ENCODE results near the gene ACTN4. TPM values are rescaled to one million over a fixed set of nuclear protein-coding genes. Genes with fewer than 3 reads are reported as not detected.

The ACTN4 gene
- total RNA-seq, 1 experiment from 2014 or later, result 506 TPM

- TF ChIP-seq, protein P1, sequence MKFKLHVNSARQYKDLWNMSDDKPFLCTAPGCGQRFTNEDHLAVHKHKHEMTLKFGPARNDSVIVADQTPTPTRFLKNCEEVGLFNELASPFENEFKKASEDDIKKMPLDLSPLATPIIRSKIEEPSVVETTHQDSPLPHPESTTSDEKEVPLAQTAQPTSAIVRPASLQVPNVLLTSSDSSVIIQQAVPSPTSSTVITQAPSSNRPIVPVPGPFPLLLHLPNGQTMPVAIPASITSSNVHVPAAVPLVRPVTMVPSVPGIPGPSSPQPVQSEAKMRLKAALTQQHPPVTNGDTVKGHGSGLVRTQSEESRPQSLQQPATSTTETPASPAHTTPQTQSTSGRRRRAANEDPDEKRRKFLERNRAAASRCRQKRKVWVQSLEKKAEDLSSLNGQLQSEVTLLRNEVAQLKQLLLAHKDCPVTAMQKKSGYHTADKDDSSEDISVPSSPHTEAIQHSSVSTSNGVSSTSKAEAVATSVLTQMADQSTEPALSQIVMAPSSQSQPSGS (CRISPR knock-in tag; IDR thresholded peaks at IDR 0.05; ENCODE audit: borderline replicate concordance, low read depth), result no peak
- TF ChIP-seq, protein P2, sequence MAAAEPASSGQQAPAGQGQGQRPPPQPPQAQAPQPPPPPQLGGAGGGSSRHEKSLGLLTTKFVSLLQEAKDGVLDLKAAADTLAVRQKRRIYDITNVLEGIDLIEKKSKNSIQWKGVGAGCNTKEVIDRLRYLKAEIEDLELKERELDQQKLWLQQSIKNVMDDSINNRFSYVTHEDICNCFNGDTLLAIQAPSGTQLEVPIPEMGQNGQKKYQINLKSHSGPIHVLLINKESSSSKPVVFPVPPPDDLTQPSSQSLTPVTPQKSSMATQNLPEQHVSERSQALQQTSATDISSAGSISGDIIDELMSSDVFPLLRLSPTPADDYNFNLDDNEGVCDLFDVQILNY (CRISPR knock-in tag; IDR thresholded peaks at IDR 0.05), result no peak
- no peak for TF ChIP-seq MYBL2 (CRISPR knock-in tag; IDR thresholded peaks at IDR 0.05)
- TF ChIP-seq ZMAT4 (CRISPR knock-in tag; IDR thresholded peaks at IDR 0.05), result no peak
- TF ChIP-seq, protein P3, sequence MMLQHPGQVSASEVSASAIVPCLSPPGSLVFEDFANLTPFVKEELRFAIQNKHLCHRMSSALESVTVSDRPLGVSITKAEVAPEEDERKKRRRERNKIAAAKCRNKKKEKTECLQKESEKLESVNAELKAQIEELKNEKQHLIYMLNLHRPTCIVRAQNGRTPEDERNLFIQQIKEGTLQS (CRISPR knock-in tag; conservative IDR thresholded peaks at IDR 0.05), result no peak
- no peak for TF ChIP-seq FOXK1 (CRISPR knock-in tag; IDR thresholded peaks at IDR 0.05)
- no peak for TF ChIP-seq E2F4 (CRISPR knock-in tag; IDR thresholded peaks at IDR 0.05; ENCODE audit: borderline replicate concordance, low read depth)
- no peak for TF ChIP-seq TCF7 (CRISPR knock-in tag; IDR thresholded peaks at IDR 0.05; ENCODE audit: low read depth)
- no peak for TF ChIP-seq RELA (CRISPR knock-in tag; IDR thresholded peaks at IDR 0.05; ENCODE audit: borderline replicate concordance)
- no peak for TF ChIP-seq NFE2L1 (CRISPR knock-in tag; IDR thresholded peaks at IDR 0.05)
- no peak for TF ChIP-seq GABPB1 (CRISPR knock-in tag; IDR thresholded peaks at IDR 0.05)
- TF ChIP-seq MLX (CRISPR knock-in tag; IDR thresholded peaks at IDR 0.05), result no peak
These were observed 83.0 kb downstream of the ACTN4 start (continued) for GRCh38 chr19:38730470-38730730.

- no peaks in the 10 kb centered on the region for H3K9me3 Mint-ChIP-seq
- ChIA-PET POLR2A (interaction anchor here (0.6 kb wide), 1 partner anchor 29 kb away, joined by 3 read pairs; no protein-coding TSS in a partner anchor), CTCF (no interaction called here)
- no peak for DNase-seq (ENCODE audit: low spot score)
- no peaks in the 10 kb centered on the region for H3K27me3 Mint-ChIP-seq (ENCODE audit: low read depth)
- H3K27ac Mint-ChIP-seq, result 0 out of 2 replicates have a peak overlapping the region, but pooled peaks have one; percentile 5
- no peak for ATAC-seq
- H3K36me3 Mint-ChIP-seq, result peaks cover 23% of the 10 kb centered on the region
- H3K4me3 Mint-ChIP-seq, result no peak overlapping the region
- H3K4me1 Mint-ChIP-seq, result peaks cover 7% of the 10 kb centered on the region
- TF ChIP-seq NR3C1 (CRISPR knock-in tag; conservative IDR thresholded peaks at IDR 0.05; ENCODE audit: low read depth), result no peak
- no peak for TF ChIP-seq OVOL2 (CRISPR knock-in tag; IDR thresholded peaks at IDR 0.05; ENCODE audit: borderline replicate concordance)
- no peak for TF ChIP-seq ZNF219 (CRISPR knock-in tag; IDR thresholded peaks at IDR 0.05; ENCODE audit: borderline replicate concordance)
- TF ChIP-seq EMX1 (CRISPR knock-in tag; IDR thresholded peaks at IDR 0.05), result no peak
- TF ChIP-seq TCF7 (CRISPR knock-in tag; IDR thresholded peaks at IDR 0.05; ENCODE audit: low read depth), result no peak
- TF ChIP-seq, protein P1 (CRISPR knock-in tag; IDR thresholded peaks at IDR 0.05; ENCODE audit: borderline replicate concordance, low read depth), result no peak
- no peak for TF ChIP-seq CREB1 (CRISPR knock-in tag; IDR thresholded peaks at IDR 0.05)
- TF ChIP-seq ZNF396 (CRISPR knock-in tag; IDR thresholded peaks at IDR 0.05; ENCODE audit: borderline replicate concordance), result no peak
- no peak for TF ChIP-seq ZMAT4 (CRISPR knock-in tag; IDR thresholded peaks at IDR 0.05)
- TF ChIP-seq HMGXB4 (CRISPR knock-in tag; IDR thresholded peaks at IDR 0.05), result no peak
- no peak for TF ChIP-seq E2F4 (CRISPR knock-in tag; IDR thresholded peaks at IDR 0.05; ENCODE audit: borderline replicate concordance, low read depth)
- no peak for TF ChIP-seq ZNF121 (CRISPR knock-in tag; IDR thresholded peaks at IDR 0.05)
- no peak for TF ChIP-seq FOXJ3 (CRISPR knock-in tag; IDR thresholded peaks at IDR 0.05; ENCODE audit: borderline replicate concordance)
- TF ChIP-seq ZNF416 (CRISPR knock-in tag; IDR thresholded peaks at IDR 0.05), result no peak
- no peak for TF ChIP-seq IRF2 (CRISPR knock-in tag; IDR thresholded peaks at IDR 0.05; ENCODE audit: borderline replicate concordance, low read depth)
- no peak for TF ChIP-seq ESRRA (CRISPR knock-in tag; IDR thresholded peaks at IDR 0.05; ENCODE audit: borderline replicate concordance)
- no peak for TF ChIP-seq NFE2L1 (CRISPR knock-in tag; IDR thresholded peaks at IDR 0.05)
These were observed 83.5 kb downstream of the ACTN4 start for GRCh38 chr19:38730731-38731589.
